ENCODE data around the gene SGPL1.

Gene SGPL1

GRCh38 chr10:70773461-70773860 lies 42.3 kb upstream of the SGPL1 start:
- Histone ChIP-seq H3K4me1 (ENCODE audit: control insufficient read depth, insufficient read depth, low read depth, low read length) (peaks cover 7% of the 10 kb centered on the region), H3K4me2 (ENCODE audit: low read length, poor library complexity, severe bottlenecking) (no peak overlapping the region), H2AK5ac (ENCODE audit: low read length, severe bottlenecking) (no peak overlapping the region), H2BK12ac (ENCODE audit: low read length in 2 of 2) (no peak overlapping the region), H2BK120ac (ENCODE audit: low read depth, low read length) (no peak overlapping the region), H3K9ac (ENCODE audit: low read length) (no peak overlapping the region), H3K23ac (ENCODE audit: low read length in 2 of 2) (no peak overlapping the region), H3K4ac (ENCODE audit: low read depth in 1 of 2, low read length in 2 of 2) (no peak overlapping the region), H3K79me1 (replicated peaks; ENCODE audit: low read length, poor library complexity, severe bottlenecking) (no peaks in the 10 kb centered on the region), H3K36me3 (ENCODE audit: control insufficient read depth in 1 of 2, insufficient read depth in 2 of 2, low read depth in 1 of 2, low read length in 2 of 2) (no peaks in the 10 kb centered on the region), H4K91ac (ENCODE audit: low read length) (no peak overlapping the region), H3K4me3 (ENCODE audit: insufficient read depth in 1 of 2, low read depth in 1 of 2, low read length in 2 of 2) (no peak overlapping the region), H3K18ac (ENCODE audit: low read depth in 1 of 2, low read length in 2 of 2) (no peak overlapping the region), H4K8ac (ENCODE audit: low read length) (no peak overlapping the region), H3K27ac (ENCODE audit: low read length, poor library complexity, severe bottlenecking) (no peak overlapping the region), H2AFZ (ENCODE audit: low read depth, low read length) (no peak overlapping the region), H2BK15ac (ENCODE audit: low read depth, poor library complexity, severe bottlenecking) (no peak overlapping the region), H2BK5ac (ENCODE audit: low read depth, low read length, poor library complexity, severe bottlenecking) (no peak overlapping the region), H3K14ac (ENCODE audit: low read length in 2 of 2) (no peak overlapping the region), H3K27me3 (ENCODE audit: control insufficient read depth in 1 of 2, insufficient read depth in 1 of 2, low read length in 2 of 2) (peaks cover 10 to 34% of the 10 kb centered on the region in 2 experiments), H3K9me3 (ENCODE audit: control insufficient read depth, low read length) (no peaks in the 10 kb centered on the region)
- 83% methylated on average over 9 of the region's 9 CpGs for WGBS
- no peak for DNase-seq

- H4K91ac ChIP-seq (ENCODE audit: low read length) = no peak overlapping the region
- no peak overlapping the region for H2BK12ac ChIP-seq (ENCODE audit: low read length in 2 of 2)
- no peak overlapping the region for H2BK15ac ChIP-seq (ENCODE audit: low read depth, poor library complexity, severe bottlenecking)
- no peak overlapping the region for H3K27ac ChIP-seq (ENCODE audit: low read length, poor library complexity, severe bottlenecking)
- peak overlapping the region in 1 of 2 experiments; percentile 49 for H3K14ac ChIP-seq (ENCODE audit: low read length in 2 of 2)
- no peak overlapping the region for H2BK120ac ChIP-seq (ENCODE audit: low read depth, low read length)
- no peak for DNase-seq
- H3K4me3 ChIP-seq (ENCODE audit: insufficient read depth in 1 of 2, low read depth in 1 of 2, low read length in 2 of 2) = no peak overlapping the region
- no peak overlapping the region for H3K9ac ChIP-seq (ENCODE audit: low read length)
- H3K23ac ChIP-seq (ENCODE audit: low read length in 2 of 2) = no peak overlapping the region
- 89% methylated on average over 14 of the region's 14 CpGs for WGBS
- H3K4me1 ChIP-seq (ENCODE audit: control insufficient read depth, insufficient read depth, low read depth, low read length) = peaks cover 7% of the 10 kb centered on the region
- H3K27me3 ChIP-seq (ENCODE audit: control insufficient read depth in 1 of 2, insufficient read depth in 1 of 2, low read length in 2 of 2) = peaks cover 10 to 31% of the 10 kb centered on the region in 2 experiments
- H2AFZ ChIP-seq (ENCODE audit: low read depth, low read length) = no peak overlapping the region
- H2AK5ac ChIP-seq (ENCODE audit: low read length, severe bottlenecking) = no peak overlapping the region
- no peaks in the 10 kb centered on the region for H3K9me3 ChIP-seq (ENCODE audit: control insufficient read depth, low read length)
- H3K36me3 ChIP-seq (ENCODE audit: control insufficient read depth in 1 of 2, insufficient read depth in 2 of 2, low read depth in 1 of 2, low read length in 2 of 2) = no peaks in the 10 kb centered on the region
- no peak overlapping the region for H2BK5ac ChIP-seq (ENCODE audit: low read depth, low read length, poor library complexity, severe bottlenecking)
- no peak overlapping the region for H4K8ac ChIP-seq (ENCODE audit: low read length)
- no peaks in the 10 kb centered on the region for H3K79me1 ChIP-seq (replicated peaks; ENCODE audit: low read length, poor library complexity, severe bottlenecking)
- H3K4ac ChIP-seq (ENCODE audit: low read depth in 1 of 2, low read length in 2 of 2) = no peak overlapping the region
- H3K18ac ChIP-seq (ENCODE audit: low read depth in 1 of 2, low read length in 2 of 2) = no peak overlapping the region
- no peak overlapping the region for H3K4me2 ChIP-seq (ENCODE audit: low read length, poor library complexity, severe bottlenecking)
These were observed 41.6 kb upstream of the SGPL1 start for GRCh38 chr10:70773965-70774809.

- no peak overlapping the region for H2AFZ ChIP-seq (ENCODE audit: low read depth, low read length)
- no peak overlapping the region for H3K4me3 ChIP-seq (ENCODE audit: insufficient read depth in 1 of 2, low read depth in 1 of 2, low read length in 2 of 2)
- 81% methylated on average over 13 of the region's 14 CpGs for WGBS
- H2BK5ac ChIP-seq (ENCODE audit: low read depth, low read length, poor library complexity, severe bottlenecking) = no peak overlapping the region
- DNase-seq = no peak
- H3K9me3 ChIP-seq (ENCODE audit: control insufficient read depth, low read length) = no peaks in the 10 kb centered on the region
- H3K27me3 ChIP-seq (ENCODE audit: control insufficient read depth in 1 of 2, insufficient read depth in 1 of 2, low read length in 2 of 2) = peaks cover 10 to 29% of the 10 kb centered on the region in 2 experiments
- H3K36me3 ChIP-seq (ENCODE audit: control insufficient read depth in 1 of 2, insufficient read depth in 2 of 2, low read depth in 1 of 2, low read length in 2 of 2) = no peaks in the 10 kb centered on the region
- H2BK12ac ChIP-seq (ENCODE audit: low read length in 2 of 2) = no peak overlapping the region
- no peak overlapping the region for H4K8ac ChIP-seq (ENCODE audit: low read length)
- H2AK5ac ChIP-seq (ENCODE audit: low read length, severe bottlenecking) = no peak overlapping the region
- H3K14ac ChIP-seq (ENCODE audit: low read length in 2 of 2) = peak overlapping the region in 1 of 2 experiments; percentile 49
- H3K23ac ChIP-seq (ENCODE audit: low read length in 2 of 2) = no peak overlapping the region
- H3K18ac ChIP-seq (ENCODE audit: low read depth in 1 of 2, low read length in 2 of 2) = no peak overlapping the region
- no peak overlapping the region for H3K27ac ChIP-seq (ENCODE audit: low read length, poor library complexity, severe bottlenecking)
- H4K91ac ChIP-seq (ENCODE audit: low read length) = no peak overlapping the region
- peaks cover 7% of the 10 kb centered on the region for H3K4me1 ChIP-seq (ENCODE audit: control insufficient read depth, insufficient read depth, low read depth, low read length)
- H3K9ac ChIP-seq (ENCODE audit: low read length) = no peak overlapping the region
- H3K4ac ChIP-seq (ENCODE audit: low read depth in 1 of 2, low read length in 2 of 2) = no peak overlapping the region
- H3K79me1 ChIP-seq (replicated peaks; ENCODE audit: low read length, poor library complexity, severe bottlenecking) = no peaks in the 10 kb centered on the region
- no peak overlapping the region for H2BK15ac ChIP-seq (ENCODE audit: low read depth, poor library complexity, severe bottlenecking)
- no peak overlapping the region for H2BK120ac ChIP-seq (ENCODE audit: low read depth, low read length)
- H3K4me2 ChIP-seq (ENCODE audit: low read length, poor library complexity, severe bottlenecking) = no peak overlapping the region
These were observed 40.7 kb upstream of the SGPL1 start for GRCh38 chr10:70774810-70775678.

Measured in mesenchymal stem cell (in vitro differentiated cells and primary cell).